NCI-H2227 (cell line): ENCODE data around the gene LRRC74B.
"Not testable (repeated sequence)": the region's sequence is repeated elsewhere in the genome, so short reads cannot be mapped to it uniquely, and the experiment has no call there.

Experiments
- DNase-seq: peaks from one replicate; lab custom pipeline; 2025; ENCODE audit not compliant: unreplicated experiment; lab: John Stamatoyannopoulos, UW

LRRC74B gene

DNA sequence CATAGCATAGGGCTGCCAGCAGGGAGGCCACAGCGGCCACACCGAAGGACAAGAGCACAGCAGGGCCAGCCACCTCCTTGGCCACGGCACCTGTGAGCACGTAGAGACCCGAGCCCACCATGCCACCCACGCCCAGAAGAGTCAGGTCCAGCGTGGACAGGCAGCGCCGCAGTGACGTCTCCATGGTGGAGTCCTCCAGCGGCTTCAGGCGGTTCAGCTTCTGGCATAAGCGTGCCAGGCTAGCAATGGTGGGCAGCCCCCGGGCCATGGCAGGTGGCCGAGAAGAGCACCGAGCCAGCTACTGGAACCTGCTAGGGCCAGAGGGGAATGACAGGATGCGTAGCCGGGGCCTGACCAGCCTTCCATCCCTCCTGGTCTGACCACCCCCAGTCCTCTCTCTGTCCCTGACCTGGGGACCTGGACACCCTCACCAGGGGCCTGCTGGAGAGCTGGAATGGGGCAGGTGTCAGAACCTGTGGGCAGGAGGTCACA lies 14.2 kb upstream of the LRRC74B start:
- DNase-seq = no peak

DNA sequence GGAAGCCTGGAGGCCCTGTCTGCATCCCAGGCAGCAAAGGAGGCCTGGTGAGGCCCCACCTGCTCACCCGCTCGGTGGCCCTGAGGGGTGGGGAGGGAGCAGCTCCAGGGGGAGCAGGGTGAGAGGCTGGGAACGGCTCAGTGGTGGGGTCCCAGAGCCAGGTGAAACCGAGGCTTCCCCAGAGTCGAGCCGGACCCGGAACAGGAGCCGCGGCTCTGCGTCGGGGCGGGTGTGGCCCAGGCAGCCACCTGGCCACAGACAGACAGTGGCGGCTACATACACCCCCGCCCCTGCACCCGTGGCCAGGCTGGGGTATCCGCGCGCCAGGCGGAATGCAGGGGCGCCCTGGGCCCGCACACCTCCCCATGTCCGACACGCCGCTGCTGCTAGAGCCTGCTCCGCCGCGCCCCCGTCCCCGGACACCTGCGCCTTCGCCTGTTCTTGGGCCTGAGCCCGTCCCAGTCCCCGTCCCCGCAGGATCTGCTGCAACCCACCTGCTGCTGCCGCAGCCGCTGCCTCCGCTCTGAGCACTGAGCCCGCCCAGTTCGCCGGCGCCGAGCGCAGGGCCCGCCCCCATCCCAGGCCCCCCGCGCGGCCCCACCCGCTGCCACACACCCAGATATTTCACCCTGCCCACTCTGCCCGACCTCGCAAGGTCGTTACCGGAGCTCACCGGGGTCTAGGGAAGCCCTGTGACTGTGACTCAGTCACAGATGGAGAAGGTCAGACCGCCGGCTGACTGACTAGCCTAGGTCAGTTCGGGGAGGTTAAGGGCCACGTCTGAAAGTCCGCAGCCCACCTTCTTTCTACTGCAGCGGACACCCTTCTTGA lies 13.5 kb upstream of the LRRC74B start, which contains the start of gene SLC7A4:
TSS of gene SLC7A4 (minus strand) at position 525 of the 831 bp plus-strand sequence. CDS start 749 bp downstream, outside the sequence.
- peak; percentile 59 for DNase-seq

DNA sequence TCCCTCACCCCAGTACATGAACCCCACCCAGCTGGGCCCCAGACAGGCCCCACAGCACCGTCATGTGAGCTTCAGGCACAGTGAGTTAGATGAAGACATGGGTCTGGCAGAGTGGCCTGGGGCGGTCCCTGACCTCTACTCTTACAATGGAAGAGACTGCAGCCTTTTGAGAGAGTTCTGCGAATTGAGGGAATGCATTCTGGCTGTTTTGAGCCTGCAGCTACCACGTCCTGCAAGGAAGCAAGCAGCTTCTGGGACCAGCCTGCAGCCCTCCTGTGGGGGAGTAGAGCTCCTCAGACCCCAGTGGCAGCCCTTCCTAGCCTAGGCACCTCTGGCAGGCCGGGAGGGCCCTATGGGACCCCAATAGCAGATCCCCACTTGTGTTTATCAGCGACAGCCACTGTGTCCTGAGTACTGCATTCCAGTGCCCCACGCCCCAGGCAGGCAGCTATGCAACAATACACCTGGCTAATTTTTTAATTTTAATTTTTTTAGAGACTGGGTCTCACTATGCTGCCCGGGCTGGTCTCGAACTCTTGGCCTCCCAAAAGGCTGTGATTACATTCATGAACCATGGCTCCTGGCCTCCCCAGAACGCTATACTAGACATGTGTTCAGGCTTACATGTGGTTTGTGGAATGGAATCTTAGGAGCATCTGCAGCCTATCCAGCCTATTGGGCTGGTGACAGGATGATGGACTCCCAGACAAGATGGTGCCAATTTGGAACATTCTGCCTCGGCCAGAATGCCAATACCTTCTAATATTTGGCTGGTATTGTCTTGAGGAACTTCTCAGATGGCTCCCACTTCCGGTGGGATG lies 12.7 kb upstream of the LRRC74B start:
- DNase-seq = no peak

DNA sequence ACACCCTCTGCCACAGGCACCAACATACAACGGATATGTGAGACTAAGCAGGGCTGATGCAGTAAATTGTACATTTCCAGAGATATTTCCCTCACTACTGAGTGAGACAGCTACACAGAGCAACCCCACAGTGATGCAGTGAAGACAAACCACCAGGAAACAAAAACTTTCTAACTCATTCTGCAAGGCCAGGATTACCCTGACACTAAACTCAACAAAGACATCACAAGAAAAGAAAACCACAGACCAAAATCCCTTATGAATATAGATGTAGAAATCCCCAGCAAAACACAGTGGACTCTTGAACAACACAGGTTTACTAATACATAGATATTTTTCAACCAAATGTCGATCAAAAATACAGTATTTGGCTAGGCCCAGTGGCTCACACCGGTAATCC lies 11.9 kb upstream of the LRRC74B start:
- no peak for DNase-seq

DNA sequence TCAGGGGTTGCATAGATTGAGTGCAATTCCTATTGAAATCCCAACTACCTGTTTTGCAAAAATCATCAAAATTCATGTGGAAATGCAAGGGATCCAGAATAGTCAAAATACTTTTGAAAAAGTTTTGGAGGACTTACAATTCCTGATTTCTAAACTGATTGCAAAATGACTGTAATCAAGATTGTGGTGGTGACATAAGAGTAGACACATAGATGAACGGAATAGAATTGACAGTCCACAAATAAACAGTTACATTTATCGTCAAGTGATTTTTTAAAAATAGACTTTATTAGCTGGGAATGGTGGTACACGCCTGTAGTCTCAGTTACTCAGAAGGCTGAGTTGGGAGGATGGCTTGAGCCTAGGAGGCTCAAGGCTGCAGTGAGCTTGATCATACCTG lies 10.8 kb upstream of the LRRC74B start:
- DNase-seq = no peak

DNA sequence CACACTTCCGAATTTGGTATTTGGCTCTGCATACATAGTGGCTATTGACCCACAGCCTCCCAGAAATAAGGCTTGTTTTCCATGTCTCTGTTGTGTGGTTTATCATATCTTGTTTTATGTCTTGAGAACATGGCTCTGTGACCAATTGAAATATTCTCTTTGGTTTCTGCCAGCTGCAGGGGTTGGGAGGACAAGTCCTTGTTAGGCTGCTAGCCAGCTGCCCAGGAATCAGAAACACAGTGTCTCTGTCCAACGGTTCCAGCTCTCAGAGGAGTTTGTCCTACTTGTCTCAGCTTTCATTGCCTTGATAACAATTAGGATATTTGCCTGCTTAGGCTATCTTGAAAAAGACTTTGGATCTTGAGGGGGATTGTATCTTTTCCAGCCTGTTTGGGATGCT lies 7.3 kb upstream of the LRRC74B start:
- DNase-seq = no peak

DNA sequence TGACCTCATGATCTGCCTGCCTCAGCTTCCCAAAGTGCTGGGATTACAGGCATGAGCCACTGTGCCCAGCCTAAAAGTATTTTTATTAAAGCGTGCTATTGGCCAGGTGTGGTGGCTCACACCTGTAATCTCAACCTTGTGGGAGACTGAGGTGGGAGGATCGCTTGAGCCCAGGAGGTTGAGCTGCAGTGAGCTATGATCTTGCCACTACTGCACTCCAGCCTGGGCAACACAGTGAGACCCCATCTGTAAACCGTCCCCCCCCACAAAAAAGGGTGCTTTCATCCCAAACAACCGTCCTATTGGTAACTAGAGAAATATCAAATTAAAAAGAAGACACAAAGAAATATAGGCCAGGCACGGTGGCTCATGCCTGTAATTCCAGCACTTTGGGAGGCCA lies 6.6 kb upstream of the LRRC74B start:
- not testable (repeated sequence) for DNase-seq

DNA sequence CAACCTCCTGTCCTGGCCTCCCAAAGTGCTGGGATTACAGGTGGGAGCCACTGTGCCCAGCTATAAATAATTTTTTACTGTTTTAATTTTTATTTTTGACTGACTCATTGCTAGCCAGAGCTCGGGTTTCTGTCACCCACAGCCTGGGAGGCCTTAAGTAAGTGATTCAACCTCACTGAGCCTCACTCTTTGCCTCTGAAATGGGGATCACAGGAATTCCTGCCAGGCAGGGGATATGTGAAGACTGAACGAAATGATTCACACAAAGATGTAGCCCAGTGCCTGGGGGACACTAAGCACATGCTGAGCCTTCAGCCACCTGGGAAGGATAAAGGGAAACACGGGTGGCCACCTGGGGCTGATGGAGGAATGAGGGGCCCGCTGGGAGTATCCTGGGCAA lies 3.8 kb upstream of the LRRC74B start:
- no peak for DNase-seq

DNA sequence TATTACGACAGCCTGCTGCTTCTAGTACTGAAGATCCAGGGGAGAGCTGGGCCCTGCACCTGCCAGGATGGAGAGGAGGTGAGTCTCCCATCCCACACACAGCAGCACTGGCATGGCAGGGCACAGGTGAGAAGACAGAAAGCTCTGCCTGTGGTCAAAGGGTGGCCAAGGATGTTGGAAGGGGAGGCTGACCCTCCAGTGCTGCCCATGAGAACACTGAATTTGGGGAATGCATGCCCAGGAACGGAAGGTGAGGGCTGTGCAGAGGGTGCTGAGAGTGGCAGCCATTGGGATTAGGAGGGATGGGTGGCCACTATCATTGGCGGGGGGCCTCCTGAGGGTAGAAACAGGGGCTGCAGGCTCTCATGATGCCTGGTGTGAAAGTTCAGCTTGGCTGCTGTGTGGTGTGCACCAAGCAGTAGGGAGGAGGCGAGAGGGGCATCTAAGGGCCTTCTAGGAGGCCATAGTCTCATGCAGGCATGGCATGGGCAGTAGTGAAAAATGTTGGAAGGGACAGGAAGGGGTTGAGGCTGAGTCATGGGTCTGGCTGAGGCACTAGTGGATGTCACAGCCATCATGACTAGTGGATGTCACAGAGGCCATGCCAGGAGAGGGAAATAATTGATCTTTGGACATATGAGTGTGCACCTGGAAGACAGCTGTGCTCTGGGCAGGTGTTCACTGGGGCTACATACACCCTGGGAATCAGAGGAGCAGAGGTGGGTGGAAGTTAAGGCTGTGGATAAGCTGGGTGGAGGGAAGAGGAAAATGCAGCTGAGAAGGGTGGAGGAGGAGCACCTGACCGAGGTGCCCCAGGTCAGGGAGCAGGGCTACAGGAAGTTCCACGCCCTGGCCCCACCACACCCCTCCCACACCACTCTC lies 2.5 kb upstream of the LRRC74B start:
- DNase-seq = no peak

DNA sequence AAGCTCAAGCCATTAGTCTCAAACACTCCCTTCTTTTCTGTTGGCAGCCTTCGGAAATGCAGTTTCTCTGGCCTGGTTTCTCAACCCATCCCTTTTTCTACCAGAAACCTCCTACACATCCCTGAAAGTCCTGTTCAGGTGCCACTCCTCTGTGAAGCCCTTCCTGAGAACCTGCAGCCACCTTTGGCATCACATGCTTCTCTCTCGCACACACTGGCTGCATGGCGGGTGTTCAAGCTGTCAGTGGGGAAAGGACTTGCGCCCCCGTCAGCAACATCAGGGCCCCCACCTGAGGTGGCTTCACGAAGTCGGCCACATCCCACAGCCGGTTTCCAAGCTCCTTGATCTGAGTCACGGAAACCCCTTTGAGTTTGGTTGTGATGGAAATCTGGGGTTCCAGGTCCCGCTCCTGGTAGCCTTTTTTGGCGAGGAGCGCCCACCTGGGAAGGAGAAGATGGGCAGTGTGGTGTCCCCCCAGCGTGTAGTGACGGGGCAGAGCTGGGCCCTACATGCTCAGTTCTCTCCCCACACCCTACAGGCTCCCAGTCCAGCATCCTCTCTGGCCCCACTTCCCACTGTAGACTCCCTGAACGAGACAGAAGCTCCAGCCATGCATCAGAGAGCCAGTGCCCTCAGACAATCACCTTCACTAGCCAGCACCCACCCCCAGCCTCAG lies 1.7 kb upstream of the LRRC74B start:
- DNase-seq = no peak

DNA sequence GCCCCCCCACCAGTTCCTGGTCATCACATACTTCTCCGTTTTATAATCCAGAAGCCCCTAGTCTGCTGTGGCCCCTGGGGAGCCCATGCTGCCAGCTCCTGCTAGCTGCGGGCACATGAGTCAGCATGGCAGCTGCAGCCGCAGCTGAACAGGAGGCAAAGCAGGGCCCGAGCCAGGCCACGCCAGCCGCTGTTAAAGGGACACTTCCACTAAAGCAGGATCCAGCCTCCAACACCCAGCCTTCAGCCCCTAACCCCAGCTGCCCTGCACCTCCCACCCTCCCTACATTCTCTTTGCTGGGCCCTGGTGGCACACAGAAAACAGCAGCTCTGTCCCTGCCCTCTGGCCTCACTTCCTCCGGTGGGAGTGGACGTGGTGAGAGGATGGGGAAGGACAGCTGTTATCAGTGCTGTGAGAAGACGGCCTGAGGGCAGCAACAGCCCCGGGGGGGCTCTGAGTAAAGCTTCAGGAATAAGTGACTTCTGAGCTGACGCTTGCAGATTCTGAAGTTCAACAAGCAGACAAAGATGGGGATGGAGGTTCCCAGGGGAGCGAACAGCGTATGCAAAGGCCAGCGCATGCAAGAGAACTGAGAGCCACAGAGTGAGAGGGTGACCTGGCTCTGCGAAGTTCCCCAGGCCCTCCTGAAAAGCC lies 688 bp upstream of the LRRC74B start:
- peak; percentile 56 for DNase-seq

DNA sequence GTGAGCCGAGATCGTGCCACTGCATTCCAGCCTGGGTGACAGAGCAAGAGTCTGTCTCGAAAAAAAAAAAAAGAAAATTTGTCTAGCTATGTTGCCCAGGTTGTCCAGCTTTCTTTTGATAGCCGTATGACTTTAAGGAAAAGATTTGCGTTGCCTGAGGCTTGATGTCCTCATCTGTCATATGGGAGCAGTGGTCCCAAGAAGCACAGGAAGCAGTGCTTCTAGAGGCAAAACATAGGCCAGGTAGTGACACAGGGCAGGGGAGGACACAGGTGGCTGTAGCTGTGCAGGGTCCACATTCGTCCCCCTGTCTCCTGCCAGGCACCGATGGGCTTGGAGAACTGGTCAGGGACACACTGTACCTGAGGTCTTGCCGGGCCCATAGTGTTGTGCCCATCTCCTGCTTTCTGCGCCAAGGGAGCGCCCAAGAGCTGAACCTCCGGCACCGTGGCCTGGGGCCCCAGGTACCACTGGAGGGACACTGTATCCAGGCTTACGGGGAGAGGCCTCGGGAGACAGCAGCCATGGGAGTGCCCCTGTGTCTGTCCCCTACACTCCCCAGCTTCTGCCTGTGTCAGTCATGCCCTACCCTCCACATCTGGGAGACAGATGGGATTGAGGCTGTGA lies 1.4 kb downstream of the LRRC74B start:
- DNase-seq = no peak

DNA sequence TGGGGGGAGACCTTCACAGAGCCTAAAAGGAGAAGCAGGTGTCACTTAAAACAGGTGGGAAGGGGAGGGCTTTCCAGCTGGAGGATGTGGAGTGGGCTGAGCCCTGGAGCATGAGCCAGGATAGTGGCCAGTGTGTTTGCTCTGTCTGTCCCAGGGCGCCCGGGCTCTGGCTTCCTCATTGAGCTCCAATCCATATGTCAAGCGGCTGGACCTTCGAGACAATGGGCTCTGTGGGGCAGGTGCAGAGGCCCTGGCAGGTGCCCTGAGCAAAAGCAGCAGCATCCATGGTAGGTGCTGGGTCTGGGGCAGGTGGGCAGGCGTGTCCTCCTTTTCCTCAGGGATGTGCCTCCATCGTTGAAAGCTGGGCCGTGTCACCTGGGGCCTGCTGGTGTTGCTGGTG lies 2.0 kb downstream of the LRRC74B start:
- no peak for DNase-seq

DNA sequence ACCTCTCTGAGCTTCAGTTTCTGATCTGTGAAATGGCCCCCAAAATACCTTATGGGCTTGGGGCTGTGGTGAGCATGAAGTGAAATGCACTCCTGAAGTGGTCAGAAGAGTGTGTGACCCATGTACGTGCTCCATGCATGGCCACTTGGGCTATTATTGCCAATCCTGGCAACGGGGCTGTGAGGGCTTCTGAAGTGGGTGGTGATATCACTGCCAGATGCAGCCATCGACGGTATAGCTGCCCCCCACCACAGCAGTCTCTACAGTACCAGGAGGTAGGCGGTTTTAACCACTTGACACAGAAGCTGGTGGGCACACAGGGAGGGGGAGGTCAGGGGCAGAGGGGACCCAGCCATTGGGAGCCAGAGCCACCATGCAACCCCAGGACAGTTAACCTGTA lies 2.7 kb downstream of the LRRC74B start:
- not testable (repeated sequence) for DNase-seq

DNA sequence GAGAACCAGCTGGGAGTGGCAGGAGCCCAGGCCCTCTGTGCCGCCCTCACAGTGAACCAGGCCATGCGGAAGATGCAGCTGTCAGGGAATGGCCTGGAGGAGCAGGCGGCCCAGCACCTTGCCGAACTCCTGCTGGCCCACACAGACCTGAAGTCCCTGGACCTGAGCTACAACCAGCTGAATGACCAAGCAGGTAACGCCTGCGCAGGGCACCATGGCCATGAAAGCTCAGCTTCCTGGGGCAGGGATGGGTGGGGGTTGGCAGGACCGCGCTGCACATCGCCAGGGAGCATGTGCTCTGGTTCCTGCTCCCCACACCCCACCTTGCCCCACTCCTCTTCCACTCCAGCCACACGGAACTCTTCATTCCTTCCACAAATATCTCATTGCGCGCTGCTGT lies 3.2 kb downstream of the LRRC74B start:
- DNase-seq = not testable (repeated sequence)

DNA sequence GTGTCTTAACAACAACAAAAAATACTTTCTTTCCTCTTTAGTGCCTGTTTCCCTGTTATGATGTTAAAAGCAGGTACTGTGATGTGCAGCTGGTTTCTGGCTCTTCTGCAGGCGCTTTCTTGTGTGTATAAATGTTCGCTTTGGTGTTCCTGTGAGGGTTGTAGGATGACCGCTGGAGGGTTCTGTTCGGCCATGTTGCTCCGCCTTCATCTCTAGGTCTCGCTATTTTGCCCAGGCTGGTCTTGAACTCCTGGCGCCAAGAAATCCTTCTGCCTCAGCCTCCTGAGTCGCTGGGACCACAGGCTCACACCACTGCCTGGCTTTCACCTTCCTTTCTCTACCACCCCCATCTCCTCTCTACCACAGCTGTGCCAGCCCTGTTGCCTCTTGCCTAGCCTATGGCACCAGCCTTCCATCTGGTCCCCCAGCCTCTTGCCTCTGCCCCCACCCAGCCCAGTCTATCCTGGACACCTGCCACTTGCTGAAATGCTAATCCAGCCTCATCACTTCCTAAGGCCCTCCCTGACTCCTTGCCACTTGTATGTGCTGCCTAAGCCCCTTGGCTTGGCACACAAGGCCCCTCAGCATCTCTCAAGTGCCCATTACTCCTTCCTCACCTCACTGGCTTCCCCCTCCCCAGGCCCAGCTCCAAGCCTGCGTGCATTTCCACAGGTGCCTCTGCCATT lies 5.5 kb downstream of the LRRC74B start:
- DNase-seq = no peak

DNA sequence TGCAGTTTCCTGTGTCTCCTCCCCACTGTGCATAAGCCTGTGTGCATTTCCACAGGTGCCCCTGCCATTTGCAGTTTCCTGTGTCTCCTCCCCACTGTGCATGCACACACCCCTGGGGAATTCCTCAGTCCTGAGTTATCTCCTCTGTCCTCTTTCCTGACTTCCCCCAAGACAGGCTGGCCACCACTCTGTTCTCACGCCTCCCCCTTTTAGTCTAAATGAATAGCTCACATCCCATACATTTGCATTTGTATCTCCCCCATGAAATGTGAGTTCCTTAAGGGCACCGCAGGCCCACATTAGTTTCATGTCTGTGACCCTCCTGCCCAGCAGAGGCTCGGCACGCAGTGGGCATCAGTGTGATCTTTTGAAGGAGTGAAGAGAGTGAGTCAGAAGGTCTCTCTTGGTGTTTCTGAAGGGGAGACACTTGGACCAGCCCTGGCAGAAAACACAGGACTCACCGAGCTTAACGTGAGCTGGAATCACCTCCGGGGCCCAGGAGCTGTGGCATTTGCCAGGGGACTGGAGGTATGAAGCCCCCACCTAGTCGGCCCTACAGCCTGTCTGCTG lies 6.2 kb downstream of the LRRC74B start:
- DNase-seq = no peak

DNA sequence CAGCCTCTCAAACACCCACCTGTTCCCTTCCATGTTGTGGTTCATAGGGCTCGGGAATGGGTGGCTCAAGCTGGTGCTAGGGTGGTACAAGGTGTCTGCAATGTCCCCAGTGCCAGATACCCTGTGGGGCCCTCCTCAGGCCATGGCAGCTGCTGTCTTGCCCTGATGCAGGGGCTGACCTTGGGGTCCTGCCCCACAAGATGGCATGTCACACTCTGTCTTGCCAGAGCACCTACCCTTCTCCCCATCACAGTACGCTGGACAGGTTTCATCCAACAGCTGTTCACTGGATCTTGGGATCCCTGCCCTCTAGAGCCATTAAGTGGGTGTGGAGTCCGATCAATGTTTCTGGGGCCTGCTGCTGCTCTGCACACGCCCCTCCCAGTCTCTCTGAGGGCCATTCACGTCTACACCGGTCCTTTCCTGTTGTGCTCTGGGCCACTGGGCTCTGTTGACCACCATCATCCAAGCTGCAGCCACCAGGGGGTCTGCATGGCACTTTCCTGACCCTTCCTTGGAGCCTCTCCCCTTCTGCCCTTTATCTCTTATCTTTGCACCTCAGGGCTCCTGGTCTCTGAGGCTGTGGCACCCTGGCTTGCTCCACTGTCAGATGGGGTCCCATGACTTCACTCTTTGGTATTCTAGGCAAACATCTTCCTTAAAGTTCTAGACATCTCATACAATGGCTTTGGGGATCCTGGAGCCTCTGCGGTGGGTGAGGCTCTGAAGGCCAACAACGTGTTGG lies 7.1 kb downstream of the LRRC74B start:
- no peak for DNase-seq
